NCI-H1417 (cell line): ENCODE results near the gene GPHN.

Experiments used
- DNase-seq, 3 experiments: peaks; one replicate each; lab custom pipeline; 2025; lab: John Stamatoyannopoulos, UW

Gene GPHN

GRCh38 chr14:66944872-66945271, 436.9 kb downstream of the GPHN start:
- DNase-seq = peak in 2 of 3 experiments; percentile 1 to 57

GRCh38 chr14:66955159-66955558, 447.2 kb downstream of the GPHN start:
- no peak for DNase-seq

- no peak for DNase-seq
Observed at GRCh38 chr14:66959437-66960050, 451.6 kb downstream of the GPHN start.

DNA sequence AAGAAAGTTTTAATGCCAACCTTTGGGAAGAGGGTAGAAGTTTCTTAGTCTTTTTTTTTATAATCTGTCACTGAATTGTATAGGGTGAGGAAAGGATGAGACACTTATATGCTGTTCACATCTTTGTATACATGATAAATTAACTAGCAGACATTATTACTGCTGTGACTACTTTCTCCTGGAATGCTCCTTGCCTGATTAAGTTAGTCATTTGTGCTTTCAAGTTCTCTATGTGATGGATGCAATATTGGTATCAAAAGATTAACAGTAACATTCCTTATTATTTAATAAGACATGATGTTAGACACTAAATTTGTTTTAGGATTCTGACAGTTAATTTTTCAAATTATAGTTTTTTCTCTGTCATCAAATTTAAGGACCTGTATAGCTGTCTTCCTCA, 457.9 kb downstream of the GPHN start:
- no peak for DNase-seq

DNA sequence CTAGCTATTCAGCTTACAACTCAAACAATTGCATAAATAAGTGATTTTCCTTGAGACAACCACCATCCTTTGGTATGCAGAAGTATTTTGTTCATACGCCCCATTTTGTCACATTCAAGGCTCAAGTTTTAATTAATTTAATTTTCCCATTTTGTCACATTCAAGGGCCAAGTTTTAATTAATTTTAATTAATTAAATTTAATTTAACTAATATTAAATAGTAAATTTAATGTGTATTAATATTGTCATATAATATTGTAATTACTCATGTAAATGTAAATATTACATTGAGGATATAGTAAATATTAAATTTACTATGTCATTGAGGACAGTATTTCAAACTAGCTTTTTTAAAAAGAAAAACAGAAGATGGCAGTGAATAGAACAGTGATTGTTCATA, 464.5 kb downstream of the GPHN start:
- no peak for DNase-seq

DNA sequence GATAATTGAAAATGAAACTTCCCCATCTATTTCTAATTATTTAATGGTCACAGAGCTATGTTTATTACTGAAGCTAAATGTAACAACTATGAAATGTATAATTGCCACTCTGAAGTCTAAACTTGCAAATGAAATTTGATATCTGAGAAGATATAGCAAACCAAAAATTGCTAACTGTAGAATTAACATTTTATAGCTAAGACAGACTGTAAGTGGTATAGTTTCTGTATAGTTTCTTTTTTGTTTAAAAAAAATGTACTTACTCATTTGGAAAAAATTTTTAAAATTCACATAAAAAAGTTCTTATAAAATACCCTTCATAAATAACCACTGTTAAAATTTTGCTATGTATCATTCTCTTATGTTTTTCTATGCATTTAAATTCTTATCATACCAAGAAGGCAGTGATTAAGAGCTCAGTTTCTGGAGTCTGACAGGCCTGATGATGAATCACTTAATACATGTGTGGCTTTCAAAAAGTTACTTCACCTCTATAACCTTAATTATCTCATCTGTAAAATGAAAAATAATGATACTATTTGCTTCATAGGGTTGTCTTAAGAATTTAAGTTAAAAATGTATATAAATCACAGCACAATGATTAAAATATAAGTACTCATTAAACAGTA, 466.6 kb downstream of the GPHN start:
- DNase-seq = peak in 1 of 3 experiments; percentile 2

DNA sequence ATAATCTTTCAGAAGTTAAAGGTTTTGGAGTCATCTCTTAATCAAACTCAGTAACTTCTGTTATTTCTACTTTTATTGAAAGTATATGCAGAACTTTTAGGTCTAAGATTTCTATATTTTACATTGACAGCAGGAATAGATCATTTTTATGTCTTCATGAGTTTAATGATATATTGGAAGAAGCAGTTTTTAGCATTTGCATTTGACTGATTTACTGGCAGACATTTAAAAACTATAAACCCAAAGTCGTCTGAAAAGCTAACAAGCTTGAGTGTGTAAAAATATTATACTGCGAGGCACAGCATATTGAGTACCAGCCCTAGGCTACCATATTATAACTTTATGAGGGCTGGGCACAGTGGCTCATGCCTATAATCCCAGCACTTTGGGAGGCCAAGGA, 467.3 kb downstream of the GPHN start:
- no peak for DNase-seq

DNA sequence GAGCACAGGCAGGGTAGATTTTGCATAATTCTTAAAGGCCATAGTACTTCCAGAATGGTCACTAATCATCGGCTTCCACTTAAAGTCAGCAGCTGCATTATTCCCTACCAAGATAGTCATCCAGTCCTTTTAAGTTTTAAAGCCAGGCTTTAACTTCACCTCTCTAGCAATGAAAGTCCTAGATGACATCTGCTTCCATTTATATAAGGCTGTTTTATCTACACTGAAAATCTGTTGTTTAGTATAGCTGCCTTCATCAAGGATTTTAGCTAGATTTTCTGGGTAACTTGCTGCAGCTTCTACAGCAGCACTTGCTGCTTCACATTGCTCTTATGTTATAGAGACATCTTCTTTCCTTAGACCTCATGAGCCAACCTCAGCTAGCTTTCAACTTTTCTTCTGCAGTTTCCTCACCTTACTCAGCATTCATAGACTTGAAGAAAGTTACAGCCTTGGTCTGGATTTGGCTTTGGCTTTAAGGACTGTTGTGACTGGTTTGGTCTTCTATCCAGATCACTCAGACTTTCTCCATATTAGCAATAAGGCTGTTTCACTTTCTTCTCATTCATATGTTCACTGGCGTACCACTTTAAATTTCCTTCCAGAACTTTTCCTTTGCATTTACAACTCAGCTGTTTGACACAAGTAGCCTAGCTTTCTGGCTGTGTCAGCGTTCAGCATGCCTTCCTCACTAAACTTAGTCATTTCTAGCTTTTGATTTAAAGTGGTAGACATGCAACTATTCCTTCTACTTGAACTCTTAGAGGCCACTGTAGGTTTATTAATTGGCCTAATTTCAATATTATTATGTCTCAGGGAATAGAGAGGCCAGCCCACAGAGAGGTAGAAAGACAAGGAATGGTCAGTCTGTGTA, 471.4 kb downstream of the GPHN start:
- no peak for DNase-seq

DNA sequence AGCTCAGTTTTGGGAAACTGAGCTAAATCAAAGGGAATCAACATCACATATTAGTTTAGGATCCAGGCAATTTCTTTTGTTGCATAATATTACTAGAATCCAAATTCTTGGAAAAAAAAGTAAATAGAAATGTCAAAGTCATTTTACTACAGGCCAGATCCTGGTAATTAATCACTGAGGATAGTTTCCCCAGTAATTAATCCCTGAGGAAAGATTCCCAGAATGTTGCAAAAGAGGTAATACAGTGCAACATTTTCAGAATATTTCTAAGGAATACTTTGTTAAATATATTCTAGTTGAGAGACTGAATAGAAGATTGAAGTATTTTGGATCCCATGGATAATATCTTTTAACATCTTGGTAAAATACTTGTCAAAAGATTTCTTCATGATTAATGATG, 474.3 kb downstream of the GPHN start:
- DNase-seq = no peak

- peak in 1 of 3 experiments; percentile 5 for DNase-seq
Observed at GRCh38 chr14:66992776-66993175, 484.8 kb downstream of the GPHN start.

DNA sequence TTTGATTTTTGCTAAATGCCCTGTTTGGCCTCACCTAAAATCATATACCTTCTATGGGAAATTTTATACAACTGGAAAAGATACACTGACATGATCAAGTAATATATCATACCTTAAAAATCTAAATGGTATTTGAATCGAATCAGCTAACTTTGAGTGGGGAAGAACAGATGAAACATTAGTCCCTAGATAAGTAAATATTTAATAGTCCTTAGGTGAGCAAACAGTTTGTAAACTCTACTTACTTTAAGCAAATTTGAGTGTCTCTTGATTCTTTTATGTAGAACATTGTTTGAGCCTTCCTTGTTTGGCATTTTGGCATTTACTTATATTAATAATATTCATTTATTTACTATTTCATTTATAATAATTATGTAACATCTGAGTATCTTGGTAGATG, 485.6 kb downstream of the GPHN start:
- DNase-seq = no peak

GRCh38 chr14:66998013-66998412, 490.1 kb downstream of the GPHN start:
- DNase-seq = no peak

DNA sequence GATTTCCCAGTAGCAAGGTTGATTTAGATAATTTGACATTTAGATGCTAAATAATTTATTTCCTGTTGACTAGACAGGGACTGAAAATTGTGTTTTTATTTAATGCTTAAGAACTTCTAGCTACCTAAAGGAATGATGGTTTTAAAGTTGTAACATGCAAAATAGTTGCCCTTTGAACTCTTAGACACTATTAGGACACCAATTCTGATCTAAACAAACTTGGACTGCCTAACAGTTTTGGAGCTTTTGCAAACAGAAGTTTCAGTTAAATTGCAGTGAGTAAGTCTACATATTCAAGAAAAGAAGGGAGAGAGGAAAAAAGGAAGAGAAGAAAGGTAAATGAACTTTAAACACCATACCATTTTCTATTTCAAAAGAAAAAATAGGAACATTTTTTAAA, 492.0 kb downstream of the GPHN start:
- DNase-seq = no peak

- DNase-seq = no peak
Observed at GRCh38 chr14:67002994-67003753, 495.2 kb downstream of the GPHN start.

DNA sequence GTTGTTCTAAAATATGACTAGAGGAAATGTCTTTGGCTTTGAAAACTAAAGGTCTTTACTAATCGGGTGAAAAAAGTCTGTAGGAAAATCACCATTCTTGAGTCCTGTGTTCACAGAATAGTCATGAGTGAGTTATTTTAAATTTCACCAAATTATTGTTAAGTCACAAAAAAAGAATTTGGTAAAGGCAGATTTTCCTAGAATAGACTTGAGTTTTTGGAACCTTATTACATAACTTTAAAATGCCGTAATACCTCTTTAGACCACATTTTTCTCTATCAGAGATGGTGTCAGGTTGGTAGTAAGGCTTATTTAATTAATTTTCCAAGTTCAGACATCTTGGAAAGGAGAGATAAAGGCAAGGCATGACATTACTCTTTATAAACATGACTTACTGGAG, 496.6 kb downstream of the GPHN start:
- no peak for DNase-seq

DNA sequence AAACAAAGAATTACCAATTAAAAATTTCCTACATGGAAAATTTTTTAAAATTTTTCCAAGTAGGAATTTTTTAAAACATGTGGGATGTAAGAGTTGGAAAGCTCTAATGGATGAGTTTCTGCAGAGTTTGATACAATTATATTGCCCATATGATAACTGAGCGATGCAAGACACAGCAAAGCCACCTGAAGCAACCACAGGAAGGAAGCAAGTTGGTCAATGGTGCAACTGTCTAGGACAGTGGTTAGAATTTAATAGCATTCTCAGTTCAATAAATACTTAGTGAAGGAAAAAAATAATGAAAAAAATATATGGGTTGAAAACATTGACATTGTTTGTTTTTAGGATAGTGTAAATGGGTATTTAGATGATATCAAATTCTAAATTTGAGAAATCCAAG, 502.7 kb downstream of the GPHN start:
- no peak for DNase-seq

- no peak for DNase-seq
Observed at GRCh38 chr14:67016856-67017255, 508.9 kb downstream of the GPHN start.

DNA sequence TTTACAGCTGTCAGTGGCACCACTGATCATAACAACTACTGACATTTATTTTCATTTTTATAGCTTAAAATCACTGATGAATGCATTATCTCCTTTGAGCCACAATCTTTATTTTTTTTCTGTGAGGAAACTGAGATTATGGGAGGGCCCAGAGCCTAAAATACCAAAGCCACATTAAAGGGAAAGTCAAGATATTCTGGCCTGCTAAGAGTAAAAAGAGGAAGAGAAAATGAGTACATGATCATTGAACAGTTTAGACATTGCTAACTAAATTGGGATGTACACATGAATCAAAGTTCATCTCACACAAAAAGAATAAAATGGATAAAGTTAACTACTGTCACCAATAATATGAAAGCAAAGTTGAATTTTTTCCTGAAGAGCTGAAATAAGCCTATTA, 510.8 kb downstream of the GPHN start:
- DNase-seq = no peak

- no peak for DNase-seq
Observed at GRCh38 chr14:67019796-67020195, 511.8 kb downstream of the GPHN start.

- DNase-seq = no peak
Observed at GRCh38 chr14:67031920-67032774, 524.2 kb downstream of the GPHN start.

- DNase-seq = no peak
Observed at GRCh38 chr14:67045440-67045839, 537.5 kb downstream of the GPHN start.
